ENCODE data around the gene SPOCD1. TPM values are rescaled to one million over a fixed set of nuclear protein-coding genes. Genes with fewer than 3 reads are reported as not detected.

Gene SPOCD1
- total RNA-seq, 1 donor from 2014 or later, result not detected

Small RNA genes within 50 kb of the gene (small RNA-seq; reads per million reads assigned to genes)
- not detected for gene MIR4254

Other genes with a start within 250 kb of the SPOCD1 start
- gene TINAGL1, start 239.5 kb downstream of the SPOCD1 start, total RNA-seq, result 2.8 TPM
- gene HCRTR1, start 198.3 kb downstream of the SPOCD1 start, total RNA-seq, result 1.1 TPM
- 53.5 TPM for gene PEF1, start 171.1 kb downstream of the SPOCD1 start, total RNA-seq
- 5.8 TPM for gene COL16A1, start 112.0 kb downstream of the SPOCD1 start, total RNA-seq
- gene ADGRB2, start 51.7 kb downstream of the SPOCD1 start, total RNA-seq, result 75.0 TPM
- gene PTP4A2, start 122.3 kb upstream of the SPOCD1 start, total RNA-seq, result 551 TPM
- 87.2 TPM for gene KHDRBS1, start 197.8 kb upstream of the SPOCD1 start, total RNA-seq

Data from occipital lobe (tissue), 2 donors.